ENCODE data around the gene ARID3C. TPM values are rescaled to one million over a fixed set of nuclear protein-coding genes. Genes with fewer than 3 reads are reported as not detected.

The ARID3C gene
- total RNA-seq, 1 experiment from 2014 or later: 0.33 TPM

- no peak for DNase-seq (ENCODE audit: low read depth, low spot score)
- H3K4me3 ChIP-seq (ENCODE audit: low read depth in 2 of 2, low read length in 2 of 2): no peak overlapping the region
- no peaks in the 10 kb centered on the region for H3K27me3 ChIP-seq (ENCODE audit: control insufficient read depth, insufficient read depth, low read length)
- intact Hi-C loops (cut with micrococcal nuclease; ENCODE audit: unreplicated experiment) (no loop called here), in situ Hi-C loops (cut with HindIII; ENCODE audit: low pct_unique_long_range_greater_than_20kb, low sequenced_read_pairs) (no loop called here)
- POLR2A ChIA-PET: interaction anchor here (0.6 kb wide), 1 partner anchor 21 kb away, joined by 3 read pairs; no protein-coding TSS in a partner anchor
- BruUV-seq (replicated peaks): no TSS peak
- CTCF ChIA-PET: no interaction called here
- ATAC-seq: no peak
- no peaks in the 10 kb centered on the region for H3K4me1 ChIP-seq (ENCODE audit: control insufficient read depth, insufficient read depth, low read length)
- no peaks in the 10 kb centered on the region for H3K36me3 ChIP-seq (ENCODE audit: control insufficient read depth, insufficient read depth, low read length)
- H3K27ac ChIP-seq (ENCODE audit: low read length): no peak overlapping the region
- H3K9me3 ChIP-seq (ENCODE audit: control insufficient read depth, insufficient read depth, low read depth, low read length): no peaks in the 10 kb centered on the region
- TF ChIP-seq REST (IDR thresholded peaks at IDR 0.05; ENCODE audit: insufficient read depth in 1 of 2, low read depth in 2 of 2, low read length in 1 of 2) (no peak), TCF7L2 (IDR thresholded peaks at IDR 0.05; ENCODE audit: low read depth, low read length) (no peak), CTCF (IDR thresholded peaks at IDR 0.05) (no peak), POLR2AphosphoS5 (IDR thresholded peaks at IDR 0.05; ENCODE audit: low read depth, low read length) (no peak), SIN3A (IDR thresholded peaks at IDR 0.05; ENCODE audit: borderline replicate concordance, insufficient read depth, low read depth, low read length) (no peak)
Measured at GRCh38 chr9:34600908-34601307, 28.0 kb downstream of the ARID3C start.

- DNase-seq (ENCODE audit: low read depth, low spot score): no peak
- H3K27me3 ChIP-seq (ENCODE audit: control insufficient read depth, insufficient read depth, low read length): peaks cover under 1% of the 10 kb centered on the region; the same call in 1 of the 2 replicates
- H3K36me3 ChIP-seq (ENCODE audit: control insufficient read depth, insufficient read depth, low read length): no peaks in the 10 kb centered on the region
- no peak overlapping the region for H3K27ac ChIP-seq (ENCODE audit: low read length)
- no peak for ATAC-seq
- H3K4me3 ChIP-seq (ENCODE audit: low read depth in 2 of 2, low read length in 2 of 2): no peak overlapping the region
- in situ Hi-C loops (cut with HindIII; ENCODE audit: low pct_unique_long_range_greater_than_20kb, low sequenced_read_pairs): no loop called here
- CTCF ChIA-PET: no interaction called here
- TF ChIP-seq TCF7L2 (IDR thresholded peaks at IDR 0.05; ENCODE audit: low read depth, low read length) (no peak), POLR2AphosphoS5 (IDR thresholded peaks at IDR 0.05; ENCODE audit: low read depth, low read length) (no peak), SIN3A (IDR thresholded peaks at IDR 0.05; ENCODE audit: borderline replicate concordance, insufficient read depth, low read depth, low read length) (no peak), REST (IDR thresholded peaks at IDR 0.05; ENCODE audit: insufficient read depth in 1 of 2, low read depth in 2 of 2, low read length in 1 of 2) (no peak), CTCF (IDR thresholded peaks at IDR 0.05) (no peak)
- POLR2A ChIA-PET: no interaction called here
- H3K9me3 ChIP-seq (ENCODE audit: control insufficient read depth, insufficient read depth, low read depth, low read length): no peaks in the 10 kb centered on the region
- BruUV-seq (replicated peaks): no TSS peak
- H3K4me1 ChIP-seq (ENCODE audit: control insufficient read depth, insufficient read depth, low read length): no peaks in the 10 kb centered on the region
- intact Hi-C loops (cut with micrococcal nuclease; ENCODE audit: unreplicated experiment): no loop called here
Measured at GRCh38 chr9:34599546-34599945, 29.3 kb downstream of the ARID3C start.
